ENCODE data around the gene BTBD9. TPM values are rescaled to one million over a fixed set of nuclear protein-coding genes. Genes with fewer than 3 reads are reported as not detected.

BTBD9 gene
- total RNA-seq, 1 donor from 2014 or later = 17.2 TPM

- Histone ChIP-seq H3K9ac (ENCODE audit: low read depth in 1 of 3, low read length in 3 of 3) (no peak overlapping the region), H3K4me1 (ENCODE audit: control insufficient read depth in 3 of 3, insufficient read depth in 3 of 3, low read length in 3 of 3) (peaks cover 0 to 3% (median 2%) of the 10 kb centered on the region in 3 donors), H3K4me3 (ENCODE audit: low read length in 3 of 3) (no peak overlapping the region), H3K9me3 (ENCODE audit: control insufficient read depth in 3 of 3, low read length in 3 of 3) (no peaks in the 10 kb centered on the region), H3K27ac (ENCODE audit: low read depth, low read length) (no peak overlapping the region), H3K36me3 (ENCODE audit: control insufficient read depth in 3 of 3, insufficient read depth in 3 of 3, low read length in 3 of 3) (no peaks in the 10 kb centered on the region), H3K27me3 (ENCODE audit: control insufficient read depth in 3 of 3, insufficient read depth in 3 of 3, low read length in 3 of 3) (no peaks in the 10 kb centered on the region)
These were observed 226.5 kb downstream of the BTBD9 start for GRCh38 chr6:38413102-38413800.

- Histone ChIP-seq H3K9me3 (ENCODE audit: control insufficient read depth in 3 of 3, low read length in 3 of 3) (no peaks in the 10 kb centered on the region), H3K4me1 (ENCODE audit: control insufficient read depth in 3 of 3, insufficient read depth in 3 of 3, low read length in 3 of 3) (peaks cover 2 to 7% (median 6%) of the 10 kb centered on the region in 3 donors), H3K27ac (ENCODE audit: low read depth, low read length) (no peak overlapping the region), H3K9ac (ENCODE audit: low read depth in 1 of 3, low read length in 3 of 3) (no peak overlapping the region), H3K36me3 (ENCODE audit: control insufficient read depth in 3 of 3, insufficient read depth in 3 of 3, low read length in 3 of 3) (no peaks in the 10 kb centered on the region), H3K27me3 (ENCODE audit: control insufficient read depth in 3 of 3, insufficient read depth in 3 of 3, low read length in 3 of 3) (no peaks in the 10 kb centered on the region), H3K4me3 (ENCODE audit: low read length in 3 of 3) (no peak overlapping the region)
These were observed 232.5 kb downstream of the BTBD9 start for GRCh38 chr6:38407192-38407591.

- Histone ChIP-seq H3K36me3 (ENCODE audit: control insufficient read depth in 3 of 3, insufficient read depth in 3 of 3, low read length in 3 of 3) (no peaks in the 10 kb centered on the region), H3K9me3 (ENCODE audit: control insufficient read depth in 3 of 3, low read length in 3 of 3) (no peaks in the 10 kb centered on the region), H3K4me1 (ENCODE audit: control insufficient read depth in 3 of 3, insufficient read depth in 3 of 3, low read length in 3 of 3) (peaks cover 2 to 7% (median 6%) of the 10 kb centered on the region in 3 donors)
These were observed 233.6 kb downstream of the BTBD9 start for GRCh38 chr6:38406096-38406495.

GRCh38 chr6:38404900-38405556 is 234.7 kb downstream of the BTBD9 start:
- H3K9me3 ChIP-seq (ENCODE audit: control insufficient read depth in 3 of 3, low read length in 3 of 3) = no peaks in the 10 kb centered on the region
- no peak overlapping the region for H3K9ac ChIP-seq (ENCODE audit: low read depth in 1 of 3, low read length in 3 of 3)
- H3K27ac ChIP-seq (ENCODE audit: low read depth, low read length) = no peak overlapping the region
- H3K36me3 ChIP-seq (ENCODE audit: control insufficient read depth in 3 of 3, insufficient read depth in 3 of 3, low read length in 3 of 3) = no peaks in the 10 kb centered on the region
- H3K4me3 ChIP-seq (ENCODE audit: low read length in 3 of 3) = no peak overlapping the region
- peaks cover 4 to 7% (median 6%) of the 10 kb centered on the region in 3 donors for H3K4me1 ChIP-seq (ENCODE audit: control insufficient read depth in 3 of 3, insufficient read depth in 3 of 3, low read length in 3 of 3)
- H3K27me3 ChIP-seq (ENCODE audit: control insufficient read depth in 3 of 3, insufficient read depth in 3 of 3, low read length in 3 of 3) = no peaks in the 10 kb centered on the region

More at GRCh38 chr6:38406096-38406495, 233.6 kb downstream of the BTBD9 start:
- Histone ChIP-seq H3K4me3 (ENCODE audit: low read length in 3 of 3) (no peak overlapping the region), H3K27me3 (ENCODE audit: control insufficient read depth in 3 of 3, insufficient read depth in 3 of 3, low read length in 3 of 3) (no peaks in the 10 kb centered on the region), H3K9ac (ENCODE audit: low read depth in 1 of 3, low read length in 3 of 3) (no peak overlapping the region), H3K27ac (ENCODE audit: low read depth, low read length) (no peak overlapping the region)

GRCh38 chr6:38404355-38404754 is 235.4 kb downstream of the BTBD9 start:
- Histone ChIP-seq H3K27ac (ENCODE audit: low read depth, low read length) (no peak overlapping the region), H3K36me3 (ENCODE audit: control insufficient read depth in 3 of 3, insufficient read depth in 3 of 3, low read length in 3 of 3) (no peaks in the 10 kb centered on the region), H3K4me1 (ENCODE audit: control insufficient read depth in 3 of 3, insufficient read depth in 3 of 3, low read length in 3 of 3) (peaks cover 4 to 7% (median 6%) of the 10 kb centered on the region in 3 donors), H3K9me3 (ENCODE audit: control insufficient read depth in 3 of 3, low read length in 3 of 3) (no peaks in the 10 kb centered on the region), H3K4me3 (ENCODE audit: low read length in 3 of 3) (no peak overlapping the region), H3K9ac (ENCODE audit: low read depth in 1 of 3, low read length in 3 of 3) (no peak overlapping the region), H3K27me3 (ENCODE audit: control insufficient read depth in 3 of 3, insufficient read depth in 3 of 3, low read length in 3 of 3) (no peaks in the 10 kb centered on the region)

- H3K9me3 ChIP-seq (ENCODE audit: control insufficient read depth in 3 of 3, low read length in 3 of 3) = no peaks in the 10 kb centered on the region
- H3K27me3 ChIP-seq (ENCODE audit: control insufficient read depth in 3 of 3, insufficient read depth in 3 of 3, low read length in 3 of 3) = no peaks in the 10 kb centered on the region
- no peaks in the 10 kb centered on the region for H3K36me3 ChIP-seq (ENCODE audit: control insufficient read depth in 3 of 3, insufficient read depth in 3 of 3, low read length in 3 of 3)
- H3K9ac ChIP-seq (ENCODE audit: low read depth in 1 of 3, low read length in 3 of 3) = no peak overlapping the region
- peaks cover 4 to 7% (median 6%) of the 10 kb centered on the region in 3 donors for H3K4me1 ChIP-seq (ENCODE audit: control insufficient read depth in 3 of 3, insufficient read depth in 3 of 3, low read length in 3 of 3)
- H3K4me3 ChIP-seq (ENCODE audit: low read length in 3 of 3) = no peak overlapping the region
- no peak overlapping the region for H3K27ac ChIP-seq (ENCODE audit: low read depth, low read length)
These were observed 236.2 kb downstream of the BTBD9 start for GRCh38 chr6:38403548-38403947.

- Histone ChIP-seq H3K27me3 (ENCODE audit: control insufficient read depth in 3 of 3, insufficient read depth in 3 of 3, low read length in 3 of 3) (no peaks in the 10 kb centered on the region), H3K36me3 (ENCODE audit: control insufficient read depth in 3 of 3, insufficient read depth in 3 of 3, low read length in 3 of 3) (no peaks in the 10 kb centered on the region), H3K4me3 (ENCODE audit: low read length in 3 of 3) (no peak overlapping the region), H3K9me3 (ENCODE audit: control insufficient read depth in 3 of 3, low read length in 3 of 3) (no peaks in the 10 kb centered on the region), H3K9ac (ENCODE audit: low read depth in 1 of 3, low read length in 3 of 3) (no peak overlapping the region), H3K4me1 (ENCODE audit: control insufficient read depth in 3 of 3, insufficient read depth in 3 of 3, low read length in 3 of 3) (peaks cover 4 to 13% (median 5%) of the 10 kb centered on the region in 3 donors), H3K27ac (ENCODE audit: low read depth, low read length) (no peak overlapping the region)
These were observed 239.0 kb downstream of the BTBD9 start for GRCh38 chr6:38400764-38401163.

- Histone ChIP-seq H3K27ac (ENCODE audit: low read depth, low read length) (no peak overlapping the region), H3K4me3 (ENCODE audit: low read length in 3 of 3) (no peak overlapping the region), H3K36me3 (ENCODE audit: control insufficient read depth in 3 of 3, insufficient read depth in 3 of 3, low read length in 3 of 3) (no peaks in the 10 kb centered on the region)
These were observed 239.6 kb downstream of the BTBD9 start for GRCh38 chr6:38400101-38400500.

GRCh38 chr6:38396209-38396608 is 243.5 kb downstream of the BTBD9 start:
- Histone ChIP-seq H3K36me3 (ENCODE audit: control insufficient read depth in 3 of 3, insufficient read depth in 3 of 3, low read length in 3 of 3) (no peaks in the 10 kb centered on the region), H3K27ac (ENCODE audit: low read depth, low read length) (no peak overlapping the region), H3K9me3 (ENCODE audit: control insufficient read depth in 3 of 3, low read length in 3 of 3) (no peaks in the 10 kb centered on the region), H3K4me3 (ENCODE audit: low read length in 3 of 3) (no peak overlapping the region), H3K4me1 (ENCODE audit: control insufficient read depth in 3 of 3, insufficient read depth in 3 of 3, low read length in 3 of 3) (peaks cover 6 to 16% (median 7%) of the 10 kb centered on the region in 3 donors), H3K9ac (ENCODE audit: low read depth in 1 of 3, low read length in 3 of 3) (no peak overlapping the region), H3K27me3 (ENCODE audit: control insufficient read depth in 3 of 3, insufficient read depth in 3 of 3, low read length in 3 of 3) (no peaks in the 10 kb centered on the region)

More at GRCh38 chr6:38400101-38400500, 239.6 kb downstream of the BTBD9 start:
- no peaks in the 10 kb centered on the region for H3K9me3 ChIP-seq (ENCODE audit: control insufficient read depth in 3 of 3, low read length in 3 of 3)
- no peak overlapping the region for H3K9ac ChIP-seq (ENCODE audit: low read depth in 1 of 3, low read length in 3 of 3)
- H3K27me3 ChIP-seq (ENCODE audit: control insufficient read depth in 3 of 3, insufficient read depth in 3 of 3, low read length in 3 of 3) = no peaks in the 10 kb centered on the region
- H3K4me1 ChIP-seq (ENCODE audit: control insufficient read depth in 3 of 3, insufficient read depth in 3 of 3, low read length in 3 of 3) = peaks cover 3 to 11% (median 4%) of the 10 kb centered on the region in 3 donors

- Histone ChIP-seq H3K27ac (ENCODE audit: low read depth, low read length) (no peak overlapping the region), H3K4me3 (ENCODE audit: low read length in 3 of 3) (no peak overlapping the region), H3K9ac (ENCODE audit: low read depth in 1 of 3, low read length in 3 of 3) (no peak overlapping the region), H3K36me3 (ENCODE audit: control insufficient read depth in 3 of 3, insufficient read depth in 3 of 3, low read length in 3 of 3) (no peaks in the 10 kb centered on the region), H3K9me3 (ENCODE audit: control insufficient read depth in 3 of 3, low read length in 3 of 3) (no peaks in the 10 kb centered on the region), H3K4me1 (ENCODE audit: control insufficient read depth in 3 of 3, insufficient read depth in 3 of 3, low read length in 3 of 3) (peaks cover 9 to 16% (median 10%) of the 10 kb centered on the region in 3 donors), H3K27me3 (ENCODE audit: control insufficient read depth in 3 of 3, insufficient read depth in 3 of 3, low read length in 3 of 3) (no peaks in the 10 kb centered on the region)
These were observed 245.7 kb downstream of the BTBD9 start for GRCh38 chr6:38393986-38394385.

All from skeletal muscle tissue (tissue), 4 donors.